ENCODE data around the gene ANKRD13B.

DNA sequence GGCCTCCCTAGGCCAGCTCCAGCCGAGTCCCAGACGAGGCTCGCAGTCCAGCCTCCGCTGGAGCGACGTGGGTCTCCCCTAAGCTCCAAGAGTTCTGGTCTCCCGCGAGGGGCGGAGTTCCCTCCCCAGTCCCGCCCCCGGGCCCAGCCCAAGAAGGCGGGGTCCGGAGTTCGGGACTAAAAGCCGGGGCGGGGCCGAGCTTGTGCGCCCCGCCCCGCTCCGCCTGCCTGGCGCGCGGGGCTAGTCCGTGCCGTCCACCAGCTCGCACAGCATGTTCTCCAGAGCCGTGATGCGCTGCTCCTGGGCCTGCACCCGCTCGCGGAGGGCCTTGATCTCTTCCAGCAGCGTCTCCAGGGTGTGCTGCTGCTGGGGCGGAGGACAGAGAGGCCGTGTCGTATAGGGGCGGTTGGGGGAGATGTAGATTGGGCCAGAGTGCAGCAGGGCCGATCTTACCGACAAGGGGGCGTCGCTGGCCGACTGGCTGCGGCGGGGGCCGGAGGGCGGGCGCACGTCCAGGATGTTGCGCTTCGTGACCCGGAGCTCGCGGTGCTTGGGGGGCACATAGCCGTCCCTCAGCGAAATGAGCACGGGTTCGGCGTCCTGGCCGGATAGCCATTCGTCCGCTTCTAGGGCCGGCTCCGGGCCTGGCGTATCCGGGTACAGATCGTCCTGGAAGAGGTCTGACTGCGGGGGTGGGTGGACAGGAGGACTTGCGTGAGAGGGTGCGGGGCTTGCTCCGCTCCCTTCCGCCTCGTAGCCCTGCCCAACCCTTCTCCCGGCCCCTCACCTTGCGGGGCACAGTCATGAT lies 22.8 kb downstream of the ANKRD13B start:
- TF ChIP-seq POLR2AphosphoS5 (IDR thresholded peaks at IDR 0.05) (peak; percentile 41 to 83 (median 60)), CTCF (IDR thresholded peaks at IDR 0.05) (no peak), POLR2A (IDR thresholded peaks at IDR 0.05) (no peak), EP300 (IDR thresholded peaks at IDR 0.05) (no peak)

Data from stomach (tissue), 4 donors.